Stimulated activated CD8-positive, alpha-beta memory T cell treated with anti-CD3 and anti-CD28 coated beads, Interleukin-7, amount 100 ng/mL, for 4 hours (primary cell): ENCODE results near the gene RSPH10B2.
A peak's percentile ranks its signal among the peaks of the same experiment; 100 is the strongest.
"Not testable (repeated sequence)": the region's sequence is repeated elsewhere in the genome, so short reads cannot be mapped to it uniquely, and the experiment has no call there.

ENCODE experiments used
- DNase-seq, 2 donors: peaks; one replicate each; pipeline ENCODE4 v3.0.0-alpha.2; 2020; ENCODE audit warnings: low read depth in 2 of 2

RSPH10B2 gene

DNA sequence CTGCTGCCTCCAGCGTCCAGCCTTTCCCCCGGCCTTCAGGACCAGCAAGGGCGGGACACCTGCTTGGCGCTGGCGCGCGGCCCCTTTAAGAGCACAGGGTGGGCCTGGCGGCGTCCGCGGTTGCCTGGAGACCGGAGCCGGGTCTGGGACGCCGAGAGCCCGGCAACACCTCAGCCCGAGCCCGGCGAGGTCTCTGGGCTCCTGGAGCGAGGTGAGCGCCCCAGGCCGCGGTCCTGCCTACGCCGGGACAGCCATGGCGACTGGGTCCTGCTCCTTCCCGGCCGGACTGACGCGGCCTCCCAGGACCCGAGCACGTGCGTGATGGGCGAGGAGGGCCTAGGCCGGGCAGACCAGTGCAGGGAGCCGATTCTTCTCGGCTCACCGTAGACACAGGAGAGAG is at the start of gene RSPH10B2:
Gene RSPH10B2 (plus strand): TSS at position 140 of the 400 bp plus-strand sequence. CDS start 3,575 bp downstream, outside the sequence.
- DNase-seq: not testable (repeated sequence)

DNA sequence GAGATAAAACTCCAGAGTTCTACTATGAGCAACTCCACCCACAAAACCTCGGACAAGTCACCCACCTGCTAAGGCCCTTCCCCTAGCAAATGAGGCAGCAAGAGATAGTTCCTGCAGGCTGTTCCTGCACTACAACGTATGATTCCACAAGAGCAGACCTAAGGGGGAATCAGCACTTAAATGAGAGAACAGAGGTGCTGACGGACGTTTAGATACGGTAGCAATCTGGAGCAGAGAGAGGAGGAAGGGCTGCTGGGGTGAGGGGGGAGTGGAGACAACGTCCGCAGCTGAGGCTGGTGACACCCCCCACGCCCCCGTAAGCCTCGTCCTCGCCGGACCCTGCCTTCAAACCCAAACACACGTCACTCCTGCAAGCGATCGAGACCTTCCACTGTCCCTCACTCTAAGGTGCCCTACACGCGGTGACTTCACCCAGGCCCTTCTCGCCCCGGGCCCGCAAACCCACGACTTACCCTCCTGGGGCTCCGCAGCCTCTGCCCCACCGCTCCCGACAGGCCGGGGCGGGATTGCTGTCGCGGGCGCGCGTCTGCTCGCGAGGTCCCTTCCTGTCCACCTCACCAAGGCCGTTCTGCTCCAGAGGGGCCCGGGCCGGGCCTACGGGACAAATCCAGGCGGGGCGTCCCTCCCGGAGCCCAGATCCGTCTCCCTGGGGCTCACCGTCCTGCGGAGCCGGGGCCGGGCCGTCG is 47.8 kb upstream of the RSPH10B2 start:
- peak in 1 of 2 donors; percentile 16 for DNase-seq

DNA sequence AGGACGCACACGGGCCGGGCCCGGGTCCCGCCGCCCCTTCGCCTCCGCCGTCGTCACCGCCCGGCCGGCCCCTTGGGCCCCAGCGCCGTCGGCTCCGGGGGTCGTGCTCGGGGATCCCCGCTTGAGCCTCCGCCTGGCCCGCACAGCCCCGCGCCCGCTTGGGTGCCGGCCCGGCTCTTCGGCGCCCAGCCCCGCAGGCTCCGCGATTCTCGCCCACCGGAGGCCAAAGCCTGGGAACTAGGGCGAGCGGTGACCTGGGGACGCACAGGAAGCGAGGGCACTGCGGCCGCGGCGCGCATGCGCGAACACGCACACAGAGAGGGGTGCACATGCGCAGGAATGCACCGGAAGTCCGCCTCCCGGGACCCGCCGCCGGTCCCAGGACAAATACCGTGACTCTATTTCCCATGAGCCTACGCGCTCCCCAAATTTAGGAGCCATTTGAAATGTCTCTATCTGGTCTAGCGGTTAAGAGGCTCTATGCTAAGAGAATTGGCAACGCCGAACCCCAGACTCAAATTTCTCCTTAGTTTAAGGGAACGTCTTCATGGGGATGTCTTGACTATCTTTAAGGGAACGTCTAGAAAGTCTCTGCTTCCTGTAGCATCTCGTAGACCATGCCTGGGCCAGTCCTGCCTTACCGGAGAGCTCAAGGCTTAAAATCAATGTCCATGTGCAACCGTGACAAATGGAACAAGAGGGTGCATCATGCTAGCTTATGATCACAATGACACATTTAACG is 47.1 kb upstream of the RSPH10B2 start, which contains the start of gene ZNF12:
Gene ZNF12 (minus strand): TSS at position 282 of the 742 bp plus-strand sequence. CDS start 1,774 bp downstream, outside the sequence.
- DNase-seq: peak; percentile 88 to 92

DNA sequence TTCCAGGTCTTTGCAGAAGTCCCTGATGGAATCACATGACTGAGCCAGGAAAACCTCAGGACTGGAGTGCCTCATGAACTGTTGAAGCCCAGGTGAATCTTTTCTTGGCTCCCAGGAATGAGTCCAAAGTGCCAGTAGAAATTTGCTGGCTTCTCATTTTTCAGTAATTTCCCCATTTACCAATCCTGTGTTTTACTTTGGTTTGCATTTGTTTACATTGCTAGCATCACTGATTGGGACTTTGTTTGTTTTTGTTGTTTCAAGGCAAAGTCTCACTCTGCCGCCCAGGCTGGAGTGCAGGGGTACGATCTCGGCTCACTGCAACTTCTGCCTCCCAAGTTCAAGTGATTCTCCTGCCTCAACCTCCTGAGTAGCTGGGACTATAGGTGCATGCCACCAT is 45.6 kb upstream of the RSPH10B2 start:
- DNase-seq: no peak

DNA sequence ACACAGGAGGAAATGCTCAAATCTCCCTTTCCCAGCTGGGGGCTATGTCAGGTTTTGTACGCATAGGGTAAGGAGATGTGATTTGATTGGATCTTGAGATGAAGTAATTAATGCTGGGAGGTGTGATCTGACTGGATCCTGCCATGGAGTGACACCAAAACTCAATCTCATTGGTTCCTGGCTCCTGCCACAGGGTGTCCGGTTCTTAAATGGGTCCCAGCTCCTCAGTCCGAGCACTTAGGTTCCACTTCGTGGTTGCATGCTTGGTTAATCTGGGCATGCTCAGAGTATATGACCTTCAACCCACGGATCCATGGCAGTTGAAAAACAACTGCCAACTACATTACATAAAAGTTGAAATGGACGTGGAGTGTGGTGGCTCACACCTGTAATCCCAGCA is 44.1 kb upstream of the RSPH10B2 start:
- DNase-seq: no peak

DNA sequence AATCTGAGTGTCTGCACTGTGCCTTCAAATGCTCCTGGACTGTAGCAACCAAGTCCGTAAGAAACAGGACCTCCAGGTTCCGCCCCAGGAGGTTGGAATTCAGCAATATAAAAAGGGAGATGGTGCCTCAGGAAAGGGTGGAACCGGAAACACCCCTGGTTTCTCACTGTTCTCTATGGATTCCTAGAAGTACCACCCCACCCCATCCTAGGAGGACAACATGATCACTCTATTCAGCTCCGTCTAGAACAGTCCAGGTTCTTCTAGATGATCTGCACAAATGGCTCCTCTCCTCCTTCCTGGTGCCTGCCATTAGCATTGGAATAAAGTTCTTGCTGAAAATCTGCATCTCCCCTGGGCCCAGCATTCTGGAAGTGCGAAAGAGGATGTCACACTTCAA is 39.5 kb upstream of the RSPH10B2 start:
- DNase-seq: no peak

DNA sequence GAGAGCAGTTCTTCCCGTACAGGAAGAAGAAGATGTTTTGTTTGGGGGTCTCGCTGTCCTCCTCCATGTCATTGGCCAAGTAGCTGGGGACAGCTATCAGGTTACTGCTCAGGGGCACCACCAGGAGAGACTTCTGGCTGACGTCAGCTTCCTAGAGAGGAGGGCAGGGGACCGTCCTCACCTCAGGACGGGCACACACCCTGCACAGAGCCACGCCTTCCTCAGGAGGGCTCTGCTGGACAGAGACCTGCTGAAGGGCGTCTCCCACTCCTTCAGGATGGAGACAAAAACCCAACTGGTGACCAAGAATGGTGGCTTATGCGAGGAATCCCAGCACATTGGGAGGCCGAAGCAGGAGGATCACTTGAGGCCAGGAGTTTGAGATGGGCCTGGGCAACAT is 38.0 kb upstream of the RSPH10B2 start:
- not testable (repeated sequence) for DNase-seq

DNA sequence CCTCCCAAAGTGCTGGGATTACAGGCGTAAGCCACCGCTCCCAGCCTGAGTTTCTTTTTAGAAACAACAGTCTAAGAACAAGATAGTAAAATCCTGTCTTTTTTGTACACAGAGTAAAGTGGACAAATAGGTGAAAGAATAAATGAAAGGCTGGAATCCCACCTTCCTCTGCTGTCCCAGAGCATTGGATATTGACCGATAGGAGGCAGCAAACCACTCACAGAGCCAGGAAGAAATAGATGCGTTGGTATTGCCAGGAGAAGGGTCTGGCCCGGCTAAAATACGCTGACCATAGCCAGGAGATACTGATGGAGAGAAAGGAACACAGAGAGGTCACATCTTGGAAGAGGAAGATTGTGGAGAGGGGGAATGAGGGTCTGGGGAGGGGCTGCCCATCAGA is 35.8 kb upstream of the RSPH10B2 start:
- DNase-seq: no peak

DNA sequence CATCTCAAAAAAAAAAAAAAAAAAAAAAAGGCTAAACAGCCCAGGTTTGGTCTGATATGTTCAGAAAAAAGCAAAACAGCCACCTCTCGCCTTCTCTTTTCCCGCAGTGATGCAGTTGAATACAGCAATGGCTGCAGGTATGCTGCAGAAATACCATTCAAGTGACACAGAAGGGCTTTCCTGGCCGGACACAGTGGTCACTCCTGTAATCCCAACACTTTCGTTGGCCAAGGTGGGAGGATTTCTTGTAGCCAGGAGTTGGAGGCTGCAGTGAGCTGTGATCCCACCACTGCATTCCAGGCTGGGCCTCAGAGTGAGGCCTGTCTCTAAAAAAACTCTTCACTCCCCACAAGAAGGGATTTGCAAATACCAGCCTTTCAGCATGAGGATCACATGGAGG is 29.6 kb upstream of the RSPH10B2 start:
- DNase-seq: not testable (repeated sequence)

DNA sequence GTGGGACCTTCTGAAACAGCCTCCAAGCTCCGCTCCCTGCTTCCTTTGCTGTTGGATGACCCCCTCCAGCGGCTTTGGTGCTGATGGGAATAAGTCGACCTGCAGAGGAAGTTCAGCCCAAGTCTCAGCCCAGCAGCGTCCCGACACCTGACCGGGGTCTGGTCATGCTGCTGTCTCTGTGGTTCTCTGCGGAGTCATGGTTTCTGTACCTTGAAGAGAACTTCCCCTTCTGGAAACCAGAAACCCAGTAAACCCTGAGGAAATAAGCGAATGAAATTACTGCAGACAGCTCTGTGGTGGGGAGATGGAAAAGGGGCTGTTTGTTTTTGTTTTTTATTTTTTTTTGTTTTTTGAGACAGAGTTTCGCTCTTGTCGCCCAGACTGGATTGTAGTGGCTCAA is 28.9 kb upstream of the RSPH10B2 start:
- DNase-seq: no peak

DNA sequence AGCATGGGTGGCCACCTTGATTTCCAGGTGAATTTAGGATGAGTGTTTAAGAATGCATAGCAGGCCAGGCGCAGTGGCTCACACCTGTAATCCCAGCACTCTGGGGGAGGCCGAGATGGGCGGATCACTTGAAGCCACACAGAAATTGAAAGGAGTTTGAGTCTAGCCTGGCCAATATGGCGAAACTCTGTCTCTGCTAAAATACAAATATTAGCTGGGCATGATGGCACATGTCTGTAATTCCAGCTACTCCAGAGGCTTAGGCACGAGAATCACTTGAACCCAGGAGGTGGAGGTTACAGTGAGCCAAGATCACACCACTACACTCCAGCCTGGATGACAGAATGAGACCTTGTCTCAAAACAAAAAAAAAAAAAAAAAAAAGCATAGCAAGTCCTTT is 27.6 kb upstream of the RSPH10B2 start:
- not testable (repeated sequence) for DNase-seq

DNA sequence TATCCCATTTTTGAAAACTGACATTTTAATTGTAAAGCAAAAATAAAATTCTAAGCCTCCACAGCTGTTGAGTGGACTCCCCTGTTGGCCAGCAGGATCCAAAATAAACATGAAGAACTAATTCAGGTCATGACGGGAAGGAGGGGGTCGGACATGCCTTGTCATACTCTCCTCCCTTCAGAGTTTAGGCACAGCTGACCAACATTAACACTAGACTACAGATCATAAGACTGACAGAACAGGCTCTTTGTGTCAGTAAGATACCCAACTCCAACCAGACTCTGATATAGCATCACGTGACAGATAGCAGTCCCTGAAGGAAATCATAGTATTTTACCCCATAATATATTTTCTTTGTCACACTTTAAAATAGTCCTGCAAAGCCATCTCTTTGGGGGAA is 26.2 kb upstream of the RSPH10B2 start:
- no peak for DNase-seq

DNA sequence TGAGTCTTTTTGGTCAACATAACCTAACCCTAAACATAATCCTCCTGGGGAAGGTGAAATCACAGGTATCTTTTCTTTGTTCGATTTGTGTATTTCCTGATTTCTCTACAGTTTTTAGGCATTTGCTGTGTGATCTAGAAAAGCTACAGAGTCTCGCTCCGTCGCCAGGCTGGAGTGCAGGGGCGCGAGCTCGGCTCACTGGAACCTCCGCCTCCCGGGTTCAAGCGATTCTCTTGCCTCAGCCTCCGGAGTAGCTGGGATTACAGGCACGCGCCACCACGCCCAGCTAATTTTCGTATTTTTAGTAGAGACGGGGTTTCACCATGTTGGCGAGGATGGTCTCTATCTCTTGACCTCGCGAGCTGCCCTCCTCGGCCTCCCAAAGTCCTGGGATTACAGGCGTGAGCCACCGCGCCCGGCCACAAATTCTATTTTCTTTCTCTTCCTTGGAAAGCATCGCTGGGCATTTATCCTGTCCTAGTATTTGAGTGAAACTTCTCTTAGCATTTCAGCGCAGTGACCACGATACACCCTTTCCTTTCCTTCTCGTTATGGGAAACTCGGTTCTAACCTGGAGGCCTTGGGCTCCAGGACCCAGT is 24.9 kb upstream of the RSPH10B2 start:
- DNase-seq: not testable (repeated sequence)

DNA sequence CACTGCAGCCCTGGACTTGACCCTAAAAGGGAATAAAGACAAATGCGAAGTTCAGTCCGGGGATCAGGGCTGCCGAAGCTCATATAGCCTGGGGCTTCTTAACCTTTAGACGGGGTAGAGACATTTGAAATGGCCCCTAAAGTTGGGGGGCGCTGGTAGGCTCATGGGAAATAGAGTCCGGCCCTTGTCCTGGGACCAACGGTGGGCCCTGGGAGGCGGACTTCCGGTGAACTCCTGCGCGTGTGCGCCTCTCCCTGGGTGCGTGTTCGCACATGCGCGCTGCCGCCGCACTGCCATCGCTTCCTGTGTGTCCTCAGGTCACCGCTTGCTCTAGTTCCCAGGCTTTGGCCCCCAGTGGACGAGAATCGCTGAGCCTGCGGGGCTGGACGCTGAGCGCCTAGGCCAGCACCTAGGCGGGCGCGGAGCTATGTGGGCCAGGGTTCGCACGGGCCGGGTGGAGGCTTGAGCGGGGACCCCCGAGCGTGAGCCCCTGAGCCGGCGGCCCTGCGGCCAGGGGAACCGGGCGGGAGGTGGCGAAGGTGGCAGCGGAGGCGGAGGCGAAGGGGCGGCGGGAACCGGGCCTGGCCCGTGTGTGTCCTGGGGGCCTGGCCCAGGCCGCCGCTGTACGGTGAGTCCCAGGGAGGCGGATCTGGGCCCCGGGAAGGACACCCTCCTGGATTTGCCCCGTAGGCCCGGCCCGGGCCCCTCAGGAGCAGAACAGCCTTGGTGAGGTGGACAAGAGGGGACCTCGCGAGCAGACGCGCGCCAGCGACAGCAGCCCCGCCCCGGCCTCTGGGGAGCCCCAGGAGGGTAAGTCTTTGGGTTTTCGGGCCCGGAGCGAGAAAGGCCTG is 24.2 kb upstream of the RSPH10B2 start:
- peak; percentile 66 to 79 for DNase-seq

DNA sequence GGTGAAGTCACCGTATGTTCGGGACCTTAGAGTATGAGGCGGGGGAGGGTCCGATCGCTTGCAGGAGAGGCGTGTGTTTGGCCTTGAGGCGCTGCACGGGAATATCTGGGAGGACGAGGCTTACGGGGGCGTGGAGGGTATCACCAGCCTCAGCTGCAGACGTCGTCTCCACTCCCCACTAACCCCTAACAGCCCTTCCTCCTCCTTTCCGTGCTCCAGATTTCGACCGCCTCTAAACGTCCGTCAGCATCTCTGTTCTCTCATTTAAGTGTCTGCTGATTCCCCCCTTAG is 23.6 kb upstream of the RSPH10B2 start:
- no peak for DNase-seq

DNA sequence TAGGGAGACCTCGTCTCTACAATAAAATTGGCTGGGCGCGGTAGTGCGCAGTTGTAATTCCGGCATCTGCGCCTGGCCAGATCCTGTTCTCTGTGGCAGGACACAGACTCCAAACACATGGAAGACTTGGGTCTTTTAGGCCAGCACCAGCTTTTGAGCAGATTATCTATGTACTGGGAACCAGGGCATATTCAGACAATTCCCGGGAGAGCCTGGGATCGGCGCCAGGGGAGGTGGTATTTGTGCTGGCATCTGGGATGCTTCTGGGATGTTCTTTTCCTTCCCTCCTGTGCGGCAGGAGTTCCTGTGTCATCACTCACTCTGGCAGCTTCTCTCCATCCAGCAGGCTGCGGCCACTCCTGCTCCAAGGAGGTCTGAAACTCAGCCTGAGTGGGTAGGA is 15.5 kb upstream of the RSPH10B2 start:
- not testable (repeated sequence) for DNase-seq

DNA sequence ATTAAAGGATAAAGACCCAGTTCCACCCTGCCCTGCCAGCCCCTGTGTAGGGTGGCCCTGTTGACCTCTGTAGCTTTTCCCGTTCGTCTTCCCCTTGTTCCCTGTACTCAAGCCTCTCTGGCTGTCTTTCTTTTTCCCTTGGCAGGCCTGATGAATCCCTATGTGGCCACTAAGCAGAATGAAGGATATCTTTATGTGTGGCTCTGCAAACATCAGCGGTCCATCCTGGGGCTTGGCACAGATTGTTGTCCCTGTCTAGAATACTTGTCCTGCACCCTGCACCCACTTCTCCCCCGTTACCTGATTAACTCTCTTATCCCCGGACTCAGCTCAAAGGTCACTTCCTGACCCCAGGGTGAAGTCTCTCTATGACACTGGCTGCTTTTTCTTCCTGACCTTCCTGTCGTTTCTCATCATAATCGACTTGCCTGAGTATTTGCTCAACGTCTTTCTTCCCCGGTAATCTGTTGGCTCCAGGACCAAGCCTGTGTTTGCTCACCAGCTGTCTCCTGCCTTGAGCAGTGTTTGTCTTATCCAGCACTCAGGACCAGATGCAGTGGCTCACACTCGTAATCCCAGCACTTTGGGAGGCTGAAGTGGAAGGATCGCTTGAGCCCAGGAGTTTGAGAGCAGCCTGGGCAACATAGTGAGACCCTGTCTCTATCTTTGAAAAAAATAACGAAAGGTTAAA is 9.3 kb upstream of the RSPH10B2 start:
- DNase-seq: not testable (repeated sequence)

DNA sequence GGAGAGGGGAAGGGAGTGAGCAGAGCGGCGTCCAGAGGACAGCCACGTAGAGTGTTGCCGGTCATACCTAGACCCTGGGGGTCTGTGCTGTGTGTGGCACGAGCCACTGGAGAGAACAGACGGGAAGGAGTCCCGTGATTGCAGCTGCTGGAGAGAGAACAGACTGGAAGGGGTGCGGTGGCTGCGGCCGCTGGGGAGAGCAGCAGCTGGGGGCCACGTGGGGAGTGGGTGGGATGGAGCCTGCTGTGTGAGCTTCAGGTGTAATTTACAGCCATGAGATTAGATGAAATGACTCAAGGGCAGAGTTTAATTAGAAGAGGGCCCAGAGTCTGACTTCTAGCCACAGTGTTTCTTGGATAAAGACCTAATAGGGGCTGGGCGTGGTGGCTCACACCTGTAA is 4.6 kb upstream of the RSPH10B2 start:
- not testable (repeated sequence) for DNase-seq

DNA sequence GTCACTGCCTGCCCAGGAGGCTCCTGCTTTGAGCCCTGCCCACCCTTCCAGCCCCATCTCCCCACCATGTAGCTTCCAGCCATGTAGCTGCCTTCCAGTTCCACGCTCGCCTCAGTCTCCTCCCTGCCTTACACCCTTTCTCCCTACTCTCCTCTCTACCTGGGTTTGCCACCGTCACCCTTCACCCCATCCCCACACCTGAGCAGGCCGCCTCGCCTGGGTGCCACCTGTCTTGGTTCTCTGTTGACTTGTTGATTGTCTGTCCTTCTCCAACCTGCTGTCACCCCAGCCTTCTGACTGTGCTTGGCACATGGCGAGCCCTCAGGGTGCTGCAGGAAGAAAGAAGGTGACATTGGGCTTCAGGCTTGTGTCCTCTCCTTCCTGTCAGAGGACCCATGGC is 3.7 kb upstream of the RSPH10B2 start:
- DNase-seq: not testable (repeated sequence)

DNA sequence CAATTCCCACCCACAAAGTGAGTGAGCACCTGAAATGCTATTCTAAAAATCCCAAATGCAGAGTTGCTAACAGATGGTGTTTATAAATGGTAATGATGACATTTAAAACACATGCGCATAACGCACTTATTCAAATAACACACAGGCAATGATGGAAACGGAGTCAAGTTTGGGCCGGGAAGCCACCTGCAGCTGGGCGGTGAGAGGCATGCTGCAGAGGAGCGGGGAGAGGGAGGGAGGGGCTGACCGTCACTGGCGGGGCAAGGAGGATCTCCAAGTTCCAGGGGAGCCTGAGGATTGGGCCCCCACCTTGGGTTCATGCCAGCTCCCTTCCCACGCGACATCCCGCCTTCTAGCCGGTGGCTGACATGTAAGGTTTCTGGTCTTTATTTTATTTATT is 7.3 kb downstream of the RSPH10B2 start:
- not testable (repeated sequence) for DNase-seq

DNA sequence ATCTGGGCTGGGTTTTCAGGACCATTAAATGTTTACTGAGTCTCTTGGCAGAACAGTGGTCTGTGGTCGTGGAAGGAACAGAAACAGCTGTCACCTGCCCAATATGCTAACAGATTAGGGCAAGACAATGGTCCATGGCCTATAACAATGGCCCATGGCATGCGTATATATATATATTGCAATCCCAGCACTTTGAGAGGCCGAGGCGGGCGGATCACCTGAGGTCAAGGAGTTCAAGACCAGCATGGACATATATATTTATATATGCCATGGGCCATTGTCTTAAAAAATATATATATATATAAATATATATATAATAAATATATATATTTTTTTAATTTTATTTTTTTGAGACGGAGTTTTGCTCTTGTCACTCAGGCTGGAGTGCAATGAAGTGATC is 27.7 kb downstream of the RSPH10B2 start:
- not testable (repeated sequence) for DNase-seq
